K562 (cell line): ENCODE data around the gene CDK5R2. TPM values are rescaled to one million over a fixed set of nuclear protein-coding genes. Genes with fewer than 3 reads are reported as not detected.

ENCODE experiments used
- ATAC-seq: fragments of 200-7000 bp; cut with Tn5 transposase; 3 replicates; pipeline ENCODE4 v1.9.1; 2020; ENCODE audit warnings: moderate library complexity
- BruUV-seq: library from RNA; stranded (reverse); fragments of 400-500 nt; replicated peaks from 2 replicates; lab custom pipeline; 2021; lab: Mats Ljungman, UMichigan
- CTCF ChIA-PET: fragments of 300-600 bp; formaldehyde crosslinking; extraction: SDS; loops from one replicate; lab custom pipeline; 2021; ENCODE audit warnings: low intra/inter-chr PET ratio; lab: Yijun Ruan, JAX
- POLR2A ChIA-PET: fragments of 300-600, 350-650 bp; sonication (Branson Sonifier 250); formaldehyde crosslinking; extraction: SDS; loops from one replicate; lab custom pipeline; 2021; ENCODE audit warnings: antibody characterized with exemption, inconsistent platforms; lab: Yijun Ruan, JAX
- DNase-seq, 4 experiments: peaks; one replicate each; pipeline versions ENCODE4 v3.0.0 to v3.0.0-alpha.2; 2011 to 2018; ENCODE audit warnings: low spot score in 3 of 4, mixed read lengths in 3 of 4; ENCODE audit errors: extremely low read depth in 1 of 4
- FAIRE-seq: peaks from 2 replicates; lab custom pipeline; 2011; peaks lifted over from hg19 to GRCh38; lab: Jason Lieb, UNC
- H2AFZ ChIP-seq: 2 replicates; pipeline ENCODE4 v1.6.0; 2011; ENCODE audit warnings: low read depth, low read length, control low read depth, inconsistent platforms
- H3K27ac ChIP-seq: fragments of 200-600 bp; 3 replicates; pipeline ENCODE4 v1.8.0; 2011; ENCODE audit warnings: low read depth, mild to moderate bottlenecking, control low read depth, inconsistent platforms, low read length, moderate library complexity, mixed read lengths; ENCODE audit errors: extremely low read depth
- H3K27me3 ChIP-seq, 2 experiments: fragments of 300-600 bp in 1 of 2; 2 replicates in 1 of 2; 3 replicates in 1 of 2; pipeline versions ENCODE4 v1.6.0 to v1.8.0; 2011; ENCODE audit warnings: inconsistent platforms in 2 of 2, low read length in 2 of 2, mild to moderate bottlenecking in 1 of 2, mixed read lengths in 1 of 2, moderate library complexity in 1 of 2; ENCODE audit not compliant: control insufficient read depth in 2 of 2, insufficient read depth in 2 of 2
- H3K36me3 ChIP-seq: fragments of 300-600 bp; 3 replicates; pipeline ENCODE4 v1.8.0; 2011; ENCODE audit warnings: mild to moderate bottlenecking, low read length, inconsistent platforms; ENCODE audit not compliant: control insufficient read depth, insufficient read depth
- H3K4me1 ChIP-seq, 2 experiments: fragments of 200-600 bp in 1 of 2; replicated peaks in 1 of 2; 2 replicates in 1 of 2; 3 replicates in 1 of 2; pipeline versions ENCODE4 v1.5.1 to v1.8.0; 2011; ENCODE audit warnings: inconsistent platforms in 2 of 2, low read length in 2 of 2, mild to moderate bottlenecking in 1 of 2, mixed read lengths in 1 of 2, moderate library complexity in 1 of 2; ENCODE audit not compliant: control insufficient read depth in 2 of 2, insufficient read depth in 2 of 2
- H3K4me2 ChIP-seq: 2 replicates; pipeline ENCODE4 v1.6.1; 2011; ENCODE audit warnings: low read length, control low read depth, inconsistent platforms, mixed read lengths; ENCODE audit not compliant: insufficient read depth
- H3K4me3 ChIP-seq: fragments of 200-600 bp; sonication (generic), shearing (Covaris generic); 2 replicates; pipeline ENCODE4 v1.5.1; 2016; ENCODE audit warnings: control low read depth, inconsistent platforms
- H3K79me2 ChIP-seq: fragments of 200-600 bp; 3 replicates; pipeline ENCODE4 v1.8.0; 2011; ENCODE audit warnings: low read length, inconsistent platforms; ENCODE audit not compliant: control insufficient read depth, insufficient read depth
- H3K9ac ChIP-seq, 2 experiments: 2 replicates each; pipeline versions ENCODE4 v1.6.0 to v1.6.1; 2011; ENCODE audit warnings: low read depth in 2 of 2, low read length in 2 of 2, control low read depth in 1 of 2, inconsistent platforms in 1 of 2, mild to moderate bottlenecking in 1 of 2, mixed read lengths in 1 of 2; ENCODE audit not compliant: insufficient read depth in 1 of 2
- H3K9me1 ChIP-seq: one replicate; pipeline ENCODE4 v1.6.0; 2011; ENCODE audit warnings: inconsistent platforms, mild to moderate bottlenecking, low read length, moderate library complexity; ENCODE audit not compliant: control insufficient read depth, insufficient read depth
- H3K9me3 ChIP-seq: replicated peaks from 2 replicates; pipeline ENCODE4 v1.5.1; 2011; ENCODE audit warnings: low read depth, low read length, inconsistent platforms; ENCODE audit not compliant: control insufficient read depth, insufficient read depth
- H4K20me1 ChIP-seq: replicated peaks from 2 replicates; pipeline ENCODE4 v1.6.1; 2011; ENCODE audit warnings: low read length, inconsistent platforms, mixed read lengths; ENCODE audit not compliant: control insufficient read depth, insufficient read depth
- SMARCA4 ChIP-seq: fragments of 450-650 bp; IDR thresholded peaks from 2 replicates; pipeline ENCODE4 v1.6.1; 2016
- WGBS: fragments of 100-300 bp; shearing (Covaris generic); methylation state at CpG from one replicate; pipeline ENCODE4 v1.1.6; 2016; ENCODE audit warnings: low coverage, mixed read lengths; ENCODE audit not compliant: insufficient coverage; ENCODE audit errors: missing lambda C conversion rate; 5-methylcytosine and 5-hydroxymethylcytosine counted together
- in situ Hi-C: fragments of 300-500 bp; cut with MboI; formaldehyde crosslinking; loops from 4 replicates; pipeline ENCODE4 v1.15.0; 2018; ENCODE audit warnings: inconsistent platforms, mixed read lengths
- intact Hi-C: fragments of 100-400 bp; cut with micrococcal nuclease; formaldehyde crosslinking; loops from 2 replicates; pipeline ENCODE4 v1.14.2; 2022
- polyA plus RNA-seq, 8 experiments: library from polyadenylated mRNA; depleted of rRNA in 4 of 8; stranded (reverse) in 5 of 8; unstranded in 3 of 8; fragments of >200 nt; fragmentation: Nextera tagmentation in 2 of 8; fragmentation: Illumina TruSeq in 1 of 8; extraction: Ambion mirVana in 2 of 8; extraction: Trizol in 1 of 8; gene quantifications; 2 replicates each; pipeline versions ENCODE4 v1.2.1 to v1.2.3, GENCODE V29; 2011 to 2014; ENCODE audit warnings: inconsistent platforms in 1 of 8, missing spikeins in 1 of 8
- total RNA-seq, 7 experiments: library from RNA; depleted of rRNA in 6 of 7; stranded (reverse); fragments of >200 nt in 6 of 7; fragmentation: Illumina TruSeq in 2 of 7; extraction: Trizol in 2 of 7; gene quantifications; 2 replicates each; pipeline versions ENCODE4 v1.2.1 to v1.2.3, GENCODE V29; 2011 to 2021; ENCODE audit warnings: low replicate concordance in 1 of 7
- TF ChIP-seq, protein P1 (sequence below): sonication (generic); formaldehyde crosslinking; IDR thresholded peaks from 2 replicates; pipeline ENCODE4 v1.8.1; 2023; ENCODE audit warnings: mild to moderate bottlenecking, missing genetic modification reagents
- TF ChIP-seq, protein P2 (sequence below): IDR thresholded peaks from 2 replicates; pipeline ENCODE4 v1.6.1; 2016; ENCODE audit warnings: missing genetic modification characterization, missing compliant biosample characterization

CDK5R2 gene
- total and polyA plus RNA-seq, 9 of the 15 experiments (the other 6 are each of a cell fraction or from before 2014, with no cell fraction given): 0.09 TPM; not detected in 8

DNA sequence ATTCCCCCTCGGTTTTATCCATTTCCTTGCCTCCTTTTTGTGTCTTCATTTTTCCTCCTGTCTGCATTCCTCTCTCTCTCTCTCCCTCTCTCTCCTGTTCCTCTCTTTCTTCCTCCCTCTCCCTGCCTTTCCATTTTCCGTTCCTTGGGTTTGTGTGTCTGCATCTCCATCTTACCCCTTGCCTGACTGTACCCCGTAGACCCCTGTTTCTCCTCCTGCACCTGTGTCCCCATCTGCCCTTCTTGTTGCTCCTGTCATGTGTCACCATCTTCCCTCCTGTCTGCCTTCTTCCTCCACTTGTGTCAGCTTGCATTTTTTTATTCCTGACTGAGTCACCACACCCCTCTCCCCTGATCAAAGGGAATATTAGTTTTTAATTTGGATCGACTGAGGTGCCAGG is 1.8 kb downstream of the CDK5R2 start:
- H3K9ac ChIP-seq: no peak overlapping the region
- ChIA-PET CTCF (no interaction called here), POLR2A (no interaction called here)
- no peaks in the 10 kb centered on the region for H3K9me3 ChIP-seq
- H3K9me1 ChIP-seq: no peaks in the 10 kb centered on the region
- no peaks in the 10 kb centered on the region for H3K36me3 ChIP-seq
- H3K27me3 ChIP-seq: peaks cover 7 to 29% of the 10 kb centered on the region in 2 experiments; a peak in 4 of 5 replicates
- no peak for DNase-seq
- whole genome bisulfite sequencing: 0% methylated on average over 2 of the region's 4 CpGs
- no peak for ATAC-seq
- TF ChIP-seq SMARCA4: no peak
- TF ChIP-seq, protein P1, sequence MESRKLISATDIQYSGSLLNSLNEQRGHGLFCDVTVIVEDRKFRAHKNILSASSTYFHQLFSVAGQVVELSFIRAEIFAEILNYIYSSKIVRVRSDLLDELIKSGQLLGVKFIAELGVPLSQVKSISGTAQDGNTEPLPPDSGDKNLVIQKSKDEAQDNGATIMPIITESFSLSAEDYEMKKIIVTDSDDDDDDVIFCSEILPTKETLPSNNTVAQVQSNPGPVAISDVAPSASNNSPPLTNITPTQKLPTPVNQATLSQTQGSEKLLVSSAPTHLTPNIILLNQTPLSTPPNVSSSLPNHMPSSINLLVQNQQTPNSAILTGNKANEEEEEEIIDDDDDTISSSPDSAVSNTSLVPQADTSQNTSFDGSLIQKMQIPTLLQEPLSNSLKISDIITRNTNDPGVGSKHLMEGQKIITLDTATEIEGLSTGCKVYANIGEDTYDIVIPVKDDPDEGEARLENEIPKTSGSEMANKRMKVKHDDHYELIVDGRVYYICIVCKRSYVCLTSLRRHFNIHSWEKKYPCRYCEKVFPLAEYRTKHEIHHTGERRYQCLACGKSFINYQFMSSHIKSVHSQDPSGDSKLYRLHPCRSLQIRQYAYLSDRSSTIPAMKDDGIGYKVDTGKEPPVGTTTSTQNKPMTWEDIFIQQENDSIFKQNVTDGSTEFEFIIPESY (CRISPR knock-in tag): no peak
- TF ChIP-seq, protein P2, sequence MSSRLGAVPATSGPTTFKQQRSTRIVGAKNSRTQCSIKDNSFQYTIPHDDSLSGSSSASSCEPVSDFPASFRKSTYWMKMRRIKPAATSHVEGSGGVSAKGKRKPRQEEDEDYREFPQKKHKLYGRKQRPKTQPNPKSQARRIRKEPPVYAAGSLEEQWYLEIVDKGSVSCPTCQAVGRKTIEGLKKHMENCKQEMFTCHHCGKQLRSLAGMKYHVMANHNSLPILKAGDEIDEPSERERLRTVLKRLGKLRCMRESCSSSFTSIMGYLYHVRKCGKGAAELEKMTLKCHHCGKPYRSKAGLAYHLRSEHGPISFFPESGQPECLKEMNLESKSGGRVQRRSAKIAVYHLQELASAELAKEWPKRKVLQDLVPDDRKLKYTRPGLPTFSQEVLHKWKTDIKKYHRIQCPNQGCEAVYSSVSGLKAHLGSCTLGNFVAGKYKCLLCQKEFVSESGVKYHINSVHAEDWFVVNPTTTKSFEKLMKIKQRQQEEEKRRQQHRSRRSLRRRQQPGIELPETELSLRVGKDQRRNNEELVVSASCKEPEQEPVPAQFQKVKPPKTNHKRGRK (tag): peak; percentile 50; the same call in 1 of the 2 replicates
- H3K79me2 ChIP-seq: no peaks in the 10 kb centered on the region
- no peak overlapping the region for H3K27ac ChIP-seq
- H4K20me1 ChIP-seq: no peaks in the 10 kb centered on the region
- intact Hi-C loops (loop anchor here (5.0 kb wide), 1 partner anchor 54 kb away; no protein-coding TSS in a partner anchor), in situ Hi-C loops (no loop called here)
- FAIRE-seq: no peak
- H3K4me2 ChIP-seq: no peak overlapping the region
- H3K4me1 ChIP-seq: peaks cover 11 to 31% of the 10 kb centered on the region in 2 experiments; a peak in 4 of 5 replicates
- no peak overlapping the region for H3K4me3 ChIP-seq
- no TSS peak for BruUV-seq
- no peak overlapping the region for H2AFZ ChIP-seq
